NCI-H1105 treated with DMSO at 0.1 percent for 48 hours (cell line): ENCODE measurements around the gene MED12L.
"Not testable (repeated sequence)": the region's sequence is repeated elsewhere in the genome, so short reads cannot be mapped to it uniquely, and the experiment has no call there.

Experiments
- DNase-seq: peaks from one replicate; lab custom pipeline; 2025; lab: John Stamatoyannopoulos, UW

Gene MED12L

DNA sequence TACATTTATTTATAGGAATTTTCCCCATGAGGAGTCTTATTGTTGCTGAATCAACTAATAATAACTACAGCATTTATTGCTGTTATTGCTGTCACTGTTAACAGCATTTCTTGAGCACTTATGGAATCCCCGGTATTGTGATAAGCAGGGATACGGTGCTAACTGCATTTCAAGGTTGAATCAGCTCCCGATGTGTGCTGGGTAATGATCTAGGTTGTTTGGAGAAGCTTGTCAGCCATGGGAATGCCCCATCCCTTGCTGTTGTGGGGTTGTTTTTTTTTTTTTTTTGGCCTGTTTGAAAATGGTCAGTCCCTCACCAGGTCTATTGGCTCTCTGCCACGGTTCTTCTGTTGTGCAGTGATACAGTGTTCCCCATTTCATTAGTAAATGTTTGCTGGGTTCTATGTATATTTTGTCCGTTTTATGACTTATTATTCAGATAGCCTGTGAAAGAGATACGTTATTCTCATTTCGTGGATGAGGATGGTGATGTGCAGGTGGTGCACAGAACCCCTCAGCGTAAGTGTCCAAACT lies 48.5 kb downstream of the MED12L start:
- no peak for DNase-seq

DNA sequence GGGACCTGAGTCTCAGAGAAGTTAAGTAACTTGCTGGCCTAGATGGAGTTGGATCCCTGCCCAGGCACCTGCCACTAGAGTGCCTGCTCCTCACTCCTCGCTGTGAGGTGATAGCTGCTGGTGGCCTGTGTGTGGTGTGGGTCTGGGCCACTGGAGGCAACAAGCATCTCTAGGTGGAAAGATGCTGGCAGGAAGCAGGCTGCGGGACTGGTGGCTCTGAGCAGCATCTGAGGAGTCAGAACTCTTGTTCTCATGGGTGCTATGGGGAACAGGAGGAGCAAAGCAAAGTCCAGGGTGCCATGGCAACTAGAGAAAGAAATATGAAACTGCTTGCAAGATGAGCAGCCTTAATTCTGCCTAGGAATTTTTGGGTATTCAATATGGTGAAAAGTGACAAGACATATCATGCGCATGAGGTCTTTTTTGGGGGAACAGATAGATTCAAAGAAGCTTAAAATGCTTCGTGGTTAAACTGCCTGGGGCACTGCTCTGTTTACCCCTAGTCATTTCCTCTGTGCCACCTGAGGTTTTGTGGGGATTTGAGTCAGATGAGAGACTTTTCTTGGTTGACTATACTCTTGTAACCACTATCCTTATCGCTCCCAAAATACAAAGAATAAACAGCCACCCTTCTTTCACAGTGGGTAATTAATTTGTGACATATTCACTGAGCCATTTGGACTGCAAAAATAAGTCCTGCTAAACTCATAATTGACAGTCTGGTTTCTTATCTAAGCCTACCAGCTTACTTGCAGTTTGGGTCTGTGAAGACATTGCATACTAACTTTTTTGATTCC lies 50.3 kb downstream of the MED12L start:
- peak; percentile 86 for DNase-seq

GRCh38 chr3:151142929-151143328 lies 57.5 kb downstream of the MED12L start:
- DNase-seq, result no peak

DNA sequence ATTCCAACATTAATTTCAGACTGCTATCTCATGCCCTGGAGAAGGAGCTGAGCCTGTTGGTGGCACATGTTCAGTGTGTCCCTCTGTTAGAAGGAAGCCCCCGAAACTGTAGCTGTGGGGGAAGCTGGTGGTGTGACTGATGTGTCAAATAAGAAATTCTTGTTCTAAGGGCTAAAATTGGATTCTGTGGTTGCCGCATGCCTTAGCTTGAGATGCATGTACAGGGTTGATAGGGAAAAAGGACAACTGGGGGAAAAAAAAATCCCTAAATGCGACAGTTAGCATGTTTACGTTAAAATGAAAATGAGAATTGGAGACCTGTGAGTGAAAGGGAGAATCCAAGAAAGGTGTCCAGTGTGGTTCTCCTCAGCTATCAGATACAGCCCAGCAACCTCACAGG lies 58.6 kb downstream of the MED12L start:
- no peak for DNase-seq

DNA sequence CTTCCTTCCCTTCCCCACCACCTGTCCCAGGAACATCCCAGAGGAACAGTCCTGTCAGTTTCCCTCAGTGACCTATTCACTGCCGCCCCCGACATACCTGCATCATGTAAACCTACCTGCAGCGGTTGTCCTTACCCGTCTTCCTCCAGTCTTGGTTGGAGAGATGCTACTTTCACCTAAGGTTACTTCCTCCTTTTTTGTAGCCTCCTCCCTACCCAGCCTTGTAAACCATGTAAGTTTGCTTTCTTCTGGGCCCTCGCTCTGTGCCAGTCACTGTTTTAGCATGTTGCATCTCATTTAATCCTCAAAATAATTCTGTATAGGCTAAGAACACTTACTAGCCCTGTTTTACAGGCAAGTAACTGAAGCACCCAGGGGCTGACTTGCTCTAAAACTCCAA lies 59.3 kb downstream of the MED12L start:
- no peak for DNase-seq

DNA sequence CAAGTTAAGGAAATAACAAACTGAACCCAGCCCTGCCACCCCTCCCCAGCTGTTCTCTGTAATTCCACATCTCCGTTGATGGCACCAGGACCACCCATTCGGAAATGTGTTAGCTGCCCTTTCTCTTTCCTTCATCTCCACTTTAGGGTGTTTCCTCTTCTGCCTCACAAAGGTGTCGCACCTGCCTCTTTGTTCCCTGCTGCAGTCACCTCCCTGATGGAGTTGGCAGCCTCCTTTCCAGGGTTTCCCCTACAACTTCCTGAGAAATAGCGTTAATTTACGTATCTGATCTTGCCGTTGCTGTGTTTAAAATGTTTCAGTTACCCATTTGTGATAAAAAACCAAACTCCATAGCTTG lies 60.2 kb downstream of the MED12L start:
- DNase-seq, result no peak

GRCh38 chr3:151146071-151146730 lies 60.7 kb downstream of the MED12L start:
- DNase-seq, result peak; percentile 90

- no peak for DNase-seq
Observed at GRCh38 chr3:151146731-151147091, 61.2 kb downstream of the MED12L start.

DNA sequence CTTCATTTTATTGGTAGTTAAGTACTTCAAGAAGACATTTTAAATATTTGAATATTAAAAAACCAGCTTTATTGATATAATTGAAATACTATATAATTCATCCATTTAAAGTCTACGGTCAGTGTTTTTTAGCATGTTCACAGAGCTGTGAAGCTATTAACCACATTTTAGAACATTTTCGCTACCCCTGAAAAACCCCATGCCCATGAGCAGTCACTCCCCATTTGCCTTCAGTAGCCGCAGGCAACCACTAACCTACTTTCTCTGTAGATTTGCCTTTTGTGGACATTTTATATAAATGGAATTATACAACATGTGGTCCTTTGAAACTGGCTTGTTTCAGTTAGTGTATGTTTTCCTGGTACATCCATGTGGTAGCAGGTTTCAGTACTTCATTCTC lies 61.8 kb downstream of the MED12L start:
- no peak for DNase-seq

- no peak for DNase-seq
Observed at GRCh38 chr3:151152455-151153079, 67.1 kb downstream of the MED12L start.

- DNase-seq, result no peak
Observed at GRCh38 chr3:151154566-151154965, 69.1 kb downstream of the MED12L start.

DNA sequence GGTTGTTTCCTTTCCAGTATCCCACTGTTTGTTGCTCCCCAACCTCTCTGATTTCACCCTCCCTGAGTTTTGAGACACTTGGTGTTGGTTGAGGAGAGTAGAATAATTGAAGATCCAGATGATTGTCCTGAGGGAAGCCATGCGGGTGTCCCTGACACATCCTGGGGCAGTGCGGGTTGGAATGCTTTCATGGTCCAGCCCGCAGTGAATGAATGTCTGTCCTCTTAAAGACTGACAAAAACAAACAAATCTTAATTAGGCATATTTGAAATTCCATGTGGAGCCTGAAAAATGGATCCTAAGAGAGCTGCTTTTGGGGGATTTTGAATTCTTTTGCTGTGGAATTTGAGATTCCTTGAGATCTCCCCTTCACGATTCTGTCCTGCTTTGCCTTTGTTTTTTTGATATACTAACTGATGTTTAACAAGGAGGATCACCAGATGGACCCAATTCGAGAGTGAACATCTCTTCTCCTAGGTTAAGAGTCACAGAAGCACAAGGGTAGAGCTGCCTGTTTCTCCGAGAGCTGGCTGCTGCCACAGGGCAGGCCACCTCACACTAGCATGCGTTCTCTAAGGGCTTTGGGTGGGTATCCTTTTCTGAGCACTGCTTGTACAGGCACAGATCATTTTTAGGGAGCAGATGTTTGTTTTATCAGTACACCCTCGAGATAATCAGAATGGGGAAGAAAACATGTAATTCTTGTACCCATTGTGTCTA lies 70.1 kb downstream of the MED12L start:
- no peak for DNase-seq

DNA sequence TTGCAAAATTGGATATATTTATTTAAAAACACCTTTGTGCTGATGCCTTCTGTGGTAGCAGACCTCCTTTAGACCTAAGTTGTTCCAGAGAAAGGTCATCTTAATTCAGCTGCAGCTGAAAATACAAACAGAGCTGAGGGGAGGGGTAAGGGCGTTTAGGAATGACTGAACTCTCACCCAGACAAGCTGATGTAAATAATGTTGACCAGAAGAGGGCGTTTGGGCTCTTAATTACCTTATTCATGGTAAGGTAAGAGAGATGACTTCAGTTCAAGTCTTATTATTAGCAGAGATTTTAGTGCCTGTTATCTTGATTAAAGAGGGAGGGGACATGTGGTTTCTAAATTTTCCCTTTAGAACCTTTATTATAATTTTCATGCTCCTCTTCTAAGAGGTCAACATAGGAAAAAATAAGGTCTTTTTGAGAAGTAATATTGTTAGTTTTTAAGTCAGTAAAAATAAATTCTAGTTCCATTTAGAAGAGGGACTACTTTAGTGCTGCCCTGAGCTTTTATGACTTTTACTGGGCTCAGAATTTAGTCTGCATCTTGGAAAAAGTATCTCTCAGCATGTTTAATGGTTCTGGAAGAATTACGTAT lies 71.3 kb downstream of the MED12L start:
- DNase-seq, result peak; percentile 85

- DNase-seq, result no peak
Observed at GRCh38 chr3:151159806-151160205, 74.3 kb downstream of the MED12L start.

- DNase-seq, result no peak
Observed at GRCh38 chr3:151165226-151165625, 79.8 kb downstream of the MED12L start.

GRCh38 chr3:151166161-151166560 lies 80.7 kb downstream of the MED12L start:
- DNase-seq, result no peak

DNA sequence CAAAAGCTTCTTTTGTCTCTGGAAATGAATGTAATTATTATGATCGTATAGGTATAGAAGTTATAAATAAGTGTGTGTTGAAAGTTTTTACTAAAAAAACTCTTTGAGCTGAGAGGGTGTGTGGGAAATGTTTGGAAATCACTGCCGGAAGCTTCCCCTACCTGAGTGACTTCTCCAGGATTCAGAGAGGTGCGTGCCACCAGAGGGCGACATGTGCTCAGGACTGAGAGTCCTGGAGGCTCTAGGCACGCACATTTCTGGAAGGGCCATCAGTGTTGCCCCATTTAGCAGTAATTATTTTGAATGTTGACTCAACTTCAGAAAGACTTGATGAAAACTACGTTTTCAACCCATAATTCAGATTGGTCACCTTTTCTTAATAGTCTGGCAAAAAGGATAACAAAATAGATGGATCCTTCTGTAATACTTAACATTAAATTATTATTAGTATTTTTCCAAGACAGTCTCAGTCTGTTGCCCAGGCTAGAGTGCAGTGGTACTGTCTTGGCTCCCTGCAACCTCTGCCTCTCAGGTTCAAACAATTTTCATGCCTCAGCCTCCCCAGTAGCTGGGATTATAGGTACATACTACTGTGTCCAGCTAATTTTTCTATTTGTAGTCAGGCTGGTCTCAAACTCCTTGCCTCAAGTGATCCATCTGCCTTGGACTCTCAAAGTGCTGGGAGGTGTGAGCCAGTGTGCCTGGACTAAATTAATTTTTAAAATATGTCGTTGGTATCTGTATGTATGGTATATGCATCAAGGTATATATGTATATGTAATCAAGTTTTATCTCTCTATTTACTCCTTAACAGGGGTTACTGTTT lies 83.0 kb downstream of the MED12L start:
- DNase-seq, result peak; percentile 71

GRCh38 chr3:151169262-151169947 lies 83.9 kb downstream of the MED12L start:
- DNase-seq, result no peak

DNA sequence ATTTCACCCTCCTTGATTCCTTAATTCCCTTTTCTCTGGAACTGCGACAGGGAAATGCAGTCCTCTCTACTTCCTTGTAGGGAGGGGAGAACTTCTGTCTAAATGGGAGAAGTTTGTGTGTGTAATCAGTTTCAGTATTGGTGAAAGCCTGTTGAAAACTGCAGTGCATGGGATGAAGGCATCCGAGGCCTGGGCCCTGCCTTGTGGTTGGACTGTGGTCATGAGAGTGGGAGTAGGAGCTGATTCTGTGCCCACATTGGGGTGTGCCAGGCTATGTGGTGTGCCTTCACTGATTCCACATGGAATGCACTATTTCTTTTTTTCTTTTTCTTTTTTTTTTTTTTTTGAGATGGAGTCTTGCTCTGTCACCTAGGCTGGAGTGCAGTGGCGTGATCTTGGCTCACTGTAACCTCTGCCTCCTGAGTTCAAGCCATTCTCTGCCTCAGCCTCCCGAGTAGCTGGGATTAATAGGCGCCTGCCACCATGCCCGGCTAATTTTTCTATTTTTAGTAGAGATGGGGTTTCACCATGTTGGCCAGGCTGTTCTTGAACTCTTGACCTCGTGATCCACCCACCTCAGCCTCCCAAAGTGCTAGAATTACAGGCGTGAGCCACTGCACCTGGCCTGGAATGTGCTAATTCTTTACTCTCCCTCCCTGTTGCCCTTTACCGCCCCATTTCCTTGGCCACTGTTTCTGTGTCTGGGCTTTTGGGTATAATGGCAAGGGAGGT lies 84.7 kb downstream of the MED12L start:
- not testable (repeated sequence) for DNase-seq
